H9 (cell line): ENCODE results near the gene RRAGD. TPM values are rescaled to one million over a fixed set of nuclear protein-coding genes. Genes with fewer than 3 reads are reported as not detected.

Experiments used
- DNase-seq: peaks from one replicate; pipeline ENCODE4 v3.0.0-alpha.2; 2017
- H2AFZ ChIP-seq: one replicate; pipeline ENCODE4 v1.6.1; 2013; ENCODE audit warnings: mild to moderate bottlenecking, low read length, control low read depth, moderate library complexity
- H2AK5ac ChIP-seq: 2 replicates; pipeline ENCODE4 v1.6.1; 2013; ENCODE audit warnings: low read length, control low read depth, mixed read lengths; ENCODE audit not compliant: insufficient read length
- H2BK120ac ChIP-seq: one replicate; pipeline ENCODE4 v1.6.1; 2013; ENCODE audit warnings: low read depth, mild to moderate bottlenecking, low read length, control low read depth, inconsistent platforms; ENCODE audit not compliant: poor library complexity, severe bottlenecking
- H2BK12ac ChIP-seq: 2 replicates; pipeline ENCODE4 v1.6.1; 2013; ENCODE audit warnings: low read length, control low read depth, mixed read lengths, low read depth; ENCODE audit not compliant: insufficient read length
- H2BK15ac ChIP-seq: 2 replicates; pipeline ENCODE4 v1.6.1; 2013; ENCODE audit warnings: low read depth, low read length, control low read depth
- H2BK20ac ChIP-seq: one replicate; pipeline ENCODE4 v1.6.1; 2013; ENCODE audit warnings: low read depth, mild to moderate bottlenecking, low read length, control low read depth, inconsistent platforms; ENCODE audit not compliant: poor library complexity, severe bottlenecking
- H2BK5ac ChIP-seq: 2 replicates; pipeline ENCODE4 v1.6.1; 2013; ENCODE audit warnings: low read length, control low read depth, mixed read lengths; ENCODE audit not compliant: insufficient read length
- H3K14ac ChIP-seq: 2 replicates; pipeline ENCODE4 v1.6.1; 2013; ENCODE audit warnings: low read length, control low read depth; ENCODE audit not compliant: insufficient read depth
- H3K18ac ChIP-seq: 2 replicates; pipeline ENCODE4 v1.6.1; 2013; ENCODE audit warnings: low read depth, mild to moderate bottlenecking, mixed read lengths, low read length, control low read depth; ENCODE audit not compliant: insufficient read length
- H3K23ac ChIP-seq: 2 replicates; pipeline ENCODE4 v1.6.1; 2013; ENCODE audit warnings: low read length, control low read depth, mixed read lengths, low read depth; ENCODE audit not compliant: insufficient read length
- H3K23me2 ChIP-seq: 2 replicates; pipeline ENCODE4 v1.6.1; 2013; ENCODE audit warnings: low read depth, mild to moderate bottlenecking, mixed read lengths, low read length, control low read depth; ENCODE audit not compliant: insufficient read length, poor library complexity, severe bottlenecking
- H3K27ac ChIP-seq: 2 replicates; pipeline ENCODE4 v1.5.1; 2013; ENCODE audit warnings: low read length, control low read depth, mixed read lengths, low read depth; ENCODE audit not compliant: insufficient read length
- H3K27me3 ChIP-seq: 2 replicates; pipeline ENCODE4 v1.6.1; 2013; ENCODE audit warnings: low read length, control low read depth, inconsistent platforms; ENCODE audit not compliant: insufficient read depth
- H3K4ac ChIP-seq: 2 replicates; pipeline ENCODE4 v1.6.1; 2013; ENCODE audit warnings: low read depth, mild to moderate bottlenecking, control low read depth, inconsistent platforms, low read length, moderate library complexity
- H3K4me1 ChIP-seq: 2 replicates; pipeline ENCODE4 v1.6.1; 2013; ENCODE audit warnings: low read length, control low read depth, inconsistent platforms; ENCODE audit not compliant: insufficient read depth
- H3K4me2 ChIP-seq: 2 replicates; pipeline ENCODE4 v1.6.1; 2013; ENCODE audit warnings: low read length, control low read depth, mixed read lengths; ENCODE audit not compliant: insufficient read length, insufficient read depth
- H3K56ac ChIP-seq: 2 replicates; pipeline ENCODE4 v1.6.1; 2013; ENCODE audit warnings: low read depth, mild to moderate bottlenecking, mixed read lengths, low read length, control low read depth; ENCODE audit not compliant: insufficient read length
- H3K79me1 ChIP-seq: 2 replicates; pipeline ENCODE4 v1.6.1; 2013; ENCODE audit warnings: low read depth, mild to moderate bottlenecking, moderate library complexity, low read length, control low read depth, inconsistent platforms; ENCODE audit not compliant: insufficient read depth, poor library complexity, severe bottlenecking
- H3K79me2 ChIP-seq: 2 replicates; pipeline ENCODE4 v1.6.1; 2013; ENCODE audit warnings: low read length, control low read depth, inconsistent platforms; ENCODE audit not compliant: insufficient read depth
- H3K9ac ChIP-seq: 2 replicates; pipeline ENCODE4 v1.6.1; 2013; ENCODE audit warnings: low read length, control low read depth, mixed read lengths; ENCODE audit not compliant: insufficient read length; ENCODE audit errors: extremely low read depth
- H3K9me3 ChIP-seq: one replicate; pipeline ENCODE4 v1.6.1; 2013; ENCODE audit warnings: low read depth, low read length, inconsistent platforms; ENCODE audit not compliant: control insufficient read depth
- H3T11ph ChIP-seq: one replicate; pipeline ENCODE4 v1.6.1; 2013; ENCODE audit warnings: mild to moderate bottlenecking, low read length, control low read depth, inconsistent platforms
- H4K20me1 ChIP-seq: one replicate; pipeline ENCODE4 v1.6.1; 2013; ENCODE audit not compliant: control insufficient read depth, insufficient read length, insufficient read depth
- H4K5ac ChIP-seq: 2 replicates; pipeline ENCODE4 v1.6.1; 2013; ENCODE audit warnings: low read depth, mild to moderate bottlenecking, mixed read lengths, low read length, control low read depth; ENCODE audit not compliant: insufficient read length
- H4K8ac ChIP-seq: replicated peaks from 2 replicates; pipeline ENCODE4 v1.6.1; 2013; ENCODE audit warnings: low read length, control low read depth, mixed read lengths, low read depth; ENCODE audit not compliant: insufficient read length
- H4K91ac ChIP-seq: 2 replicates; pipeline ENCODE4 v1.6.1; 2013; ENCODE audit warnings: low read depth, mild to moderate bottlenecking, moderate library complexity, mixed read lengths, low read length, control low read depth; ENCODE audit not compliant: insufficient read length
- H3K27ac Mint-ChIP-seq, 3 experiments: 2 replicates in 2 of 3; 3 replicates in 1 of 3; pipeline ENCODE4 v1.8.0; 2020 to 2021; ENCODE audit warnings: mixed read lengths in 3 of 3, mild to moderate bottlenecking in 1 of 3, moderate library complexity in 1 of 3
- H3K27me3 Mint-ChIP-seq: 2 replicates; pipeline ENCODE4 v1.8.0; 2021; ENCODE audit warnings: low read depth, mild to moderate bottlenecking, moderate library complexity, mixed read lengths
- H3K36me3 Mint-ChIP-seq, 3 experiments: 2 replicates in 2 of 3; 3 replicates in 1 of 3; pipeline ENCODE4 v1.8.0; 2020 to 2021; ENCODE audit warnings: low read depth in 3 of 3, mixed read lengths in 3 of 3; ENCODE audit not compliant: insufficient read depth in 1 of 3
- H3K4me1 Mint-ChIP-seq, 2 experiments: 2 replicates each; pipeline ENCODE4 v1.8.0; 2020; ENCODE audit warnings: mixed read lengths in 2 of 2
- H3K4me3 Mint-ChIP-seq, 2 experiments: 2 replicates in 1 of 2; 3 replicates in 1 of 2; pipeline ENCODE4 v1.8.0; 2020 to 2021; ENCODE audit warnings: mild to moderate bottlenecking in 2 of 2, mixed read lengths in 2 of 2, moderate library complexity in 1 of 2
- H3K9me3 Mint-ChIP-seq, 2 experiments: 2 replicates in 1 of 2; 3 replicates in 1 of 2; pipeline ENCODE4 v1.8.0; 2020; ENCODE audit warnings: mild to moderate bottlenecking in 2 of 2, mixed read lengths in 2 of 2, moderate library complexity in 1 of 2
- CTCF ChIP-seq: fragments of 200-600 bp; sonication (generic); conservative IDR thresholded peaks from 3 replicates; pipeline ENCODE4 v1.8.0; 2021; ENCODE audit warnings: antibody characterized with exemption, mild to moderate bottlenecking
- WGBS: extraction: QIAGEN DNeasy Blood & Tissue Kit; methylation state at CpG from one replicate; pipeline ENCODE4 v1.1.7; 2013; ENCODE audit warnings: missing lambda C conversion rate, low lambda C conversion rate, mixed read lengths; ENCODE audit not compliant: insufficient read length; ENCODE audit errors: extremely low coverage; 5-methylcytosine and 5-hydroxymethylcytosine counted together
- total RNA-seq: library from RNA; stranded (reverse); gene quantifications from 2 replicates; pipeline ENCODE4 v1.2.1, GENCODE V29; 2021

The RRAGD gene
- total RNA-seq, 1 experiment from 2014 or later: 10.6 TPM

GRCh38 chr6:89432875-89433251, 20.8 kb upstream of the RRAGD start, which contains the start of gene ANKRD6:
ANKRD6 (plus strand) TSS chr6:89433152; CDS start chr6:89566977, 133,825 bp downstream.
- peaks cover 25 to 27% of the 10 kb centered on the region in 2 experiments for H3K4me1 Mint-ChIP-seq
- Histone ChIP-seq H3K79me1 (no peaks in the 10 kb centered on the region), H2AFZ (no peak within 1 kb of the TSS), H3K27ac (no peak within 1 kb of the TSS), H2AK5ac (no peak within 1 kb of the TSS), H2BK20ac (no peak within 1 kb of the TSS), H3K79me2 (no peaks in the 10 kb centered on the region), H4K5ac (no peak within 1 kb of the TSS), H3K4me1 (no peaks in the 10 kb centered on the region), H3K14ac (peak within 1 kb of the TSS; percentile 67; the same call in 1 of the 2 replicates), H3K4me2 (peak within 1 kb of the TSS; percentile 45), H3K27me3 (no peaks in the 10 kb centered on the region; the same call in 1 of the 2 replicates), H3K56ac (no peak within 1 kb of the TSS), H4K8ac (no peak within 1 kb of the TSS), H3K23me2 (peaks cover 7% of the 10 kb centered on the region), H3K9me3 (no peaks in the 10 kb centered on the region), H2BK5ac (no peak within 1 kb of the TSS), H3K9ac (peak within 1 kb of the TSS; percentile 1), H3K4ac (no peak within 1 kb of the TSS), H3T11ph (no peak within 1 kb of the TSS), H4K20me1 (no peaks in the 10 kb centered on the region), H4K91ac (no peak within 1 kb of the TSS), H2BK12ac (no peak within 1 kb of the TSS), H2BK120ac (no peak within 1 kb of the TSS), H3K18ac (no peak within 1 kb of the TSS), H3K23ac (no peak within 1 kb of the TSS), H2BK15ac (no peak within 1 kb of the TSS)
- peak; percentile 82 for TF ChIP-seq CTCF
- peaks cover 69% of the 10 kb centered on the region for H3K27me3 Mint-ChIP-seq
- peak within 1 kb of the TSS; percentile 64 to 85 for H3K4me3 Mint-ChIP-seq
- peak; percentile 73 for DNase-seq
- no CpG with 5 or more reads among the region's 38 CpGs for WGBS
- no peaks in the 10 kb centered on the region for H3K9me3 Mint-ChIP-seq
- H3K27ac Mint-ChIP-seq: no peak within 1 kb of the TSS
- no peaks in the 10 kb centered on the region for H3K36me3 Mint-ChIP-seq
